Right lung (tissue), 5 donors: ENCODE measurements around the gene WNK2. TPM values are rescaled to one million over a fixed set of nuclear protein-coding genes. Genes with fewer than 3 reads are reported as not detected.

Source experiments
- DNase-seq, 2 donors: peaks; one replicate each; pipeline ENCODE4 v3.0.0-alpha.2; 2013
- polyA plus RNA-seq, 5 donors: library from polyadenylated mRNA; unstranded; fragments of 120-200 nt; gene quantifications; one replicate each; pipeline versions ENCODE4 v1.2.1 to v1.2.3, GENCODE V29; 2013; ENCODE audit warnings: inconsistent platforms in 1 of 5, low replicate concordance in 1 of 5; ENCODE audit not compliant: insufficient read length in 5 of 5, insufficient read depth in 1 of 5

Gene WNK2
- polyA plus RNA-seq, 5 donors, result 4.2 to 8.0 (median 6.8) TPM

DNA sequence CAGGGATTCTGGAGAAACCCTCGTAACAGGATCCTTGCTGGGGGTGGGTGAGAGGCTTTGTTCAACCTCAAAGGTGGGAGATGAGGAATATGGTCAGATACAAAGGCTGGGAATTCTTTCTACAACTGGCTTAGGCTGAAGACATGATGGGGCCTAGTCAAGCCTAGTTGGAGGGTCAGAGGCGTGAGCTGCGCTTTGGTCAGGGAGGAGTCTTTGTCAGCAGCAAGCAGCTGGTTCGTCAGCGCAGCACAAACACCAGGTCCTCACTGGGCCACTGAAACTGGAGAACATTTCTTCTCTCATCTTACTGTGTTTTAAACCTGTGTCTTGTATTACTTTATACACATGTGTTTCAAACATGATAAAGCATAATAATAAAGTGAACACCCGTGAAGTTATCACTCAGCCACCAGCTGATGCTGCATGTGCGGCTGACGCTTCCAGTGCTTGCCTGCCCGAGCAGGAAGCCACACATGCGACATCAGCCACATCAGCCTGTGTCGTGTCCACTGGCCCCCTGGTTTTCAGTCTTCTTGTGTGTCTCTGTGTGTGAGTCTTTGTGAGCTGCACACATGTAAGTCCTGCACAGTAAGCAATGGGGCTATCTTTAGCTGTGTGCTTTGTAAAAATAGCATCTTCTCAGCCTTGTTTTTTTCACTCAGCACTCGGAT, 81.5 kb downstream of the WNK2 start:
- no peak for DNase-seq

DNA sequence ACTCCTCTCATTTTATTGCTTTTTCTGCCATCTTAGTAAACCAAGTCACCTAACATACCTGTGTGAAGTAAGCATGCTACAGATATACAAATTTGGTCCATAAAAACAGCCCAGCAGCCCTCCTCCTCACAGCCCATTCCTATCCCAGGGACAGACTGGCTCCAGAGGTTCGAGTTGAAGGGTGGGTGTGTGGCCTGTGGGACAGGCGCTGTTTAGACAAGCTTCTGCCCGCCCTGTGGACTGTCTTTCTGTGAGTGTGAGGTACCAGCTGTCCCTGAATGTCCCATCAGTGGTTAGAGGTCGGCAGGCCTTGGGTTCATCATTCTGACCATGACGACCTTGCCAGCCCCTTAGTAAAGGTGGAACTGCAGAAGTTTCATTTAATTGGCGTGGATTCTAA, 82.0 kb downstream of the WNK2 start:
- DNase-seq, result no peak

DNA sequence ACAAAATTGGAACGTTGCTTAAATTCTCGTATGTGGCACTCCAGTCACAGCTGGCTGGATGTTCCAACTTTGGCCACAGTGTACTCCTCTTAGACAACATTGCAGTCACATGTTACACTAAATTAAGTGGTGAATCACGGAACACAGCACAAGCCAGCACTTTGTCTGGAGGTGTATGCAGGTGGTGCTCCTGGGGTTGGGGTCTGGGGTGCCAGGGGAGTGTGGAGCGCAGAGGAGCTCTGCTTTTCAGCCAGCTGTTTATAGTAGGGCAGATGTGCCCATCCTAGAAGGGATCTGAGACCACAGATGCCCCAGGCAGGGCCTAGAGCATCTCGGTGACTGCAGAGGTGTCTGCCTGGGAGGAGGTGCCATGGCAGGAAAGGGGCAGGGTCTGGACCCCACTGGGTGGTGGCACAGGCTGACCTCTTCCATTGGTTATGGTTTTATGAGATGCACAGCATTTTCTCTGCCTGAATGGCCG, 82.6 kb downstream of the WNK2 start:
- no peak for DNase-seq

DNA sequence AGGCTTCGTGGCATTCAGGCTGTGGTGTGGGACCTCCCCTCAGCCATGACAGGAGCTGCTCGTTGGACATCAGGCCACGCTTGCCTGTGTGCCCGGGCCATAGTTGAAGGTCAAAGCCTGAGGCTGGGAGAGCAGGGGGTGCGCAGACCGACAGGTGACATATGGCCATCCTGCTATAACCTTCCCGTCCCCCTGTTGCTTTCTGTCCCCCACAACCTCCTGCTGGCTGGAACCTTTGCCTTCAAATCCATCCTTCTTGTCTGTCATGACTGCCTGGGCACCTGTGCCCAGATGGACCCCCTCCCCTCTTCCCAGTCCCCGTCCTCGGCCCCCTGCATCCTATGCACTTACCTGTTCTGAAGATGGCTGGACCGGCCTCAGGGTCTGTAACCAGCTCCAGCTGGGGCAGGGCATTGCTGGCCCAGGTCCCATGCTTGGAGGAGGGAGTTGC, 83.2 kb downstream of the WNK2 start:
- no peak for DNase-seq

DNA sequence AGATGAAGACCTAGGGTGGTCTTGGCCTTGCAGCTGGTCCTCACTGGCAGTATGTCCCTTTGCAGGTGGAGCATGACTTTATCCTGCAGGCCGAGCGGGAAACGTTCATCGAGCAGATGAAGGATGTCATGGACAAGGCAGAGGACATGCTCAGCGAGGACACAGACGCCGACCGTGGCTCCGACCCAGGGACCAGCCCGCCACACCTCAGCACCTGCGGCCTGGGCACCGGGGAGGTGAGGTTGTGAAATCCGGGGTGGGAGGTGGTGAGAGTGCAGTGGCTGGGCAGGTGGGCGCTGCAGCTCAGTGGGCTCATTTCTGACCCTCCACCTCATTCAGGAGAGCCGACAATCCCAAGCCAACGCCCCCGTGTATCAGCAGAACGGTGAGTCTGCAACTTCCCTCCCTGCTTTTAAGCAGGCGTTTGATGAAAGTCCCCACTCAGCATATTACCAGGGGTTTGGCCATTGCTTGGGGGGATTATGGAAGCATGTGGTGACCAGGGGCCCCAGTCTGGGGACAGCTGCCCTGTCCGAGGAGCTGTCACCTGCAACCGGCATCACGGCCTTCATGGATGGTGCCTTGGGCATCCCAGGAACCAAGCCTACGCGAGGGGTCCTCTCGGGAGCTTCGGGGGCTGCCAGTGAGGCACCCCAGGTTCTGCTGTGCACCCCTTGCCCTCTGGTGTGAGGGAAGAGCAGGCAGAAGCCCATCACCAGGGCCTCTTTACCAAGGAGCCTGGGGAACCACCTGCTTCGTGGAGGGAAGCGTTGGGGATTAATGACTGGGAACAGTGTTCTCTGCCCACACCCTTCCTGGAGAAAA, 84.0 kb downstream of the WNK2 start:
- DNase-seq, result no peak

DNA sequence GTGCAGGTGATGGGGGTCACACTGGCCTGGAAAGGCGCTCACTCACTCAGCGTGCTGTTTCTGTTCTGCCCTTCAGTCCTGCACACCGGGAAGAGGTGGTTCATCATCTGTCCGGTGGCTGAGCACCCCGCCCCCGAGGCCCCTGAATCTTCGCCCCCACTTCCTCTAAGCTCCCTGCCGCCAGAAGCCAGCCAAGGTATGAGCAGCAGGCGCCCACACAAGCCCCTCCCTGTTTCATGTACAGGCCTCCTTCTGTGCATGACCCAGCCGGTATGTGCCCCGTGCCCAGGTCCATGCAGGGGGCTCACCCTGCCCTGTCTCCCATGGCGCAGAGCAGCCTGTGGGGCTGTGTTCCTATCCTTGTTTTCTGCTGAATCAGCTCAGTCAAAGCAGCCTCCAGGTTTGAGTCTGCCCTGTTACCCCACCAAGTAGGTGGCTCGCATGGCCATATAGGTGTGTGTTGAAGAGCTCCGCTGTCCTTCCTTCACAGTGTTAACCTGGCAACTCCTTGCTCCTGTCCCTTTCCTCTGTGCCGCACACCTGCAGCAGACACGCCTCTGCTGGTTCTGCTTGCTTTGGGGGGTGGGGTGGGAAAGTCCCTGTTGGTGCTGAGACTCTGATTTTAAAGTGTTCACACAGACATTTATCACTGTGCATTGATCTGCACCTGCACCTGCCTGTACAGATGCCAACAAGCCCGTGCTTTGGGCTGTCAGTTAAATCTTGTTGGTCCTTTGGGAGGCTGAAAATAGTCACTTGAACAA, 84.8 kb downstream of the WNK2 start:
- DNase-seq, result no peak

DNA sequence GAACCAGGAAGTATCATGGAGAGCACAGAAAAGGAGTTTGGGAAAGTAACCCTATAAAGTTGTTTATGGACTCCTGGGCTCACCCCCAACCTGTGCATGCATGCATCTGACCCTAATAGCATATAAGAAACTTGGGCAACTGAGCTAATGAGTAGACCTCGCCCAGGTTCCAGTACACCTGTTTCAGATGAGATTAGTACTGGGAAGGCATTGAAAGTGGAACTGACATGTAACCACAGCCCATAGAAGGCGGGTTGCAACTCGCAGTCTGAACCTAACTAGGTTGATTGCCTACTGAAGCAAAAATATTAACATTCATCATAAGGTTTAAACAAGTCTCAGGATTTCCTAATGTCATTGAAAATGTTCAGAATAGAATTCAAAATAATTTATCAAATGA, 87.0 kb downstream of the WNK2 start:
- DNase-seq, result no peak

DNA sequence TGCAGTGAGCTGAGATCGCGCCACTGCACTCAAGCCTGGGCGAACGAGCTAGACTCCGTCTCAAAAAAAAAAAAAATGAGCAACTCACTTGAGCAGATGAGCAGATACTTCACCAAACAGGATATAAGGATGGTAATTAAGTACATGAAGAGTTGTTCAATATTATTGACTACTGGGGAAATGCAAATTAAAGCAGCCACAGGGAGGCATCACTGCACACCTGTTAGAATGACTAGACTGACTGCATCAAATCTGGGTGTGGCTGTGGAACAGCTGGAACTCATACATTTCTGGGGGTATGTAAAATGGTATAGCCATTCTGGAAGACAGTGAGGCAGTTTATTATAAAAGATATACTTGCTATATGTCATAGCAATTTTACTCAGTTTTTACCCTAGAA, 93.0 kb downstream of the WNK2 start:
- no peak for DNase-seq

DNA sequence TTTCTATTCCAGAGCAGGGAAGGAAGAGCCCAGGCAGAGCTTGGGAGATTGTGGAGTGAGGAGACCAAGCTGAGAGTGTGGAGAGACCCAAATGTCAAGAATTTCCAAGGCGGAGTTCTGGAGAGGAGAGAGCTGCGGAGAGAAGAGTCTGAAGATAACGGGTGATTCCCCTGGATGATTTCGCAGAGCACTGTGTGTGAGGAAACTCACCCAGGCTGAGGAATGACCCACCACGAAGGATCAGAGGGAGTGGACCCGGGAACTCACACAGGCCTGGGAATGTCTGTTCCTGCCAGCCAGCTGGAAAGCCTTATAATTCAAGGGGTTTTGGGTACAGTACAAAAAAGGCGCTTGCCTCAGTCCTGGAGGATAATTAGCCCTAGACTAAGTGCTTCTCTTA, 94.2 kb downstream of the WNK2 start:
- DNase-seq, result no peak

DNA sequence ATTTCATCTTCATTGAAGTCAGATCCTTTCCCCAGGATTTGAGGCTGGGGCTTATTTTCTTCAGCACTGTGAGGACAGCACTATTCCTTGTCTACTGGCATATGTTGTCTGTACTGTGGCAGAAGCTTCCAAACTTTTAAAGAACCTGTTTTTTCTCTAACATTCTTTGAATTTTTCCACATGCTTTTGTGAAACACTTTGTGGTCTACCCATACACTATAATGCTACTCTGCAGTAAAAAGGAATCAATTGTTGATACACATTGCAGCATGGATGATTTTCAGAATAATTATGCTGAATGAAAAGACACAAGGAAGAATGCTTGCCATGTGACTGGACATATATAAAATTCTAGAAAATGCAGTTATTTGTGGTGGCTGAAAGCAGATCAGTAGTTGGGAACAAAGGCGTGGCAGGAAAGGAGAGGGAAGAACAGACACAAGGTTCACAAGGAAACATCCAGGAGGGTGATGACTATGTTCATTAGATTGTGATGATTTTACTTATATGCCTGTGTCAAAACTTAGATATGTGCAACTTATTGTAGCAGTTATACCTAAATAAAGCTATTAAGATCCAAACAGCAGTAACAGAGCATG, 96.8 kb downstream of the WNK2 start:
- DNase-seq, result no peak

DNA sequence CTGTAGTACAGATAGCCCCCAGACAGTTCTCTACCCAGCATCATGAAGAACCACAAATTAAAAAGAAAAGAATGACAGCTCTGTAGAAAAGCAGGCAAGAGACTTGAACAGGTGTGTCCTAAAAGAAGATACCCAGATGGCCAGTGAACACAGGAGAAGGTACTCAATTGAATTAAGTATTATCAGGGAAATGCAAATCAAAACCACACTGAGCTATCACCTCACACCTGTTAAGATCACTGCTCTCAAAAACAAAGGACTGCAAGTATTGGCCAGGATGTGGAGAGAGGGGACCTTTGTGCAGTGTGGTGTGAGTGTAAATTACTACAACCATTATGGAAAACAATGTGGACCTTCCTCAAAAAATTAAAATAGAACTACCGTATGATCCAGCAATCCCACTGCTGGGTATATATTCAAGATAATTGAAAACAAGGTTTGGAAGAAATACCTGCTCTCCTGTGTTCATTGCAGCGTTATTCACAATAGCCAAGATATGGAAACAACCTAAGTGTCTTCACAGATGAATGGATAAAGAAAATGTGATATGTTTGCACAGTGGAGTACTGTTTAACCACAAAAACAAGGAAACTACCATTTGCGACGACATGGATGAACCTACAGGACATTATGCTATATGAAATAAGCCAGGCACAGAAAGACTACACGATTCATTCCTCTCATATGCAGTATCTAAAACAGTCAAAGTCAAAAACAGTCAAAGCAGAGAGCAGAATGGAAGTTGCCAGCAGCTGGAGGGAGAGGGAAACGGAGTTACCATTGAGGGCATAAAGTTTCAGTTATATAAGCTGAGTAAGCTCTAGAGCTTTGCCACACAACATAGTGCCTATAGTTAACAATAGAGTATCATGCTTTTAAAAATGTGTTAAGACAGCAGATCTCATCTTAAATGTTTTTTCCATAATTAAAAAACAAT, 102.6 kb downstream of the WNK2 start:
- no peak for DNase-seq

DNA sequence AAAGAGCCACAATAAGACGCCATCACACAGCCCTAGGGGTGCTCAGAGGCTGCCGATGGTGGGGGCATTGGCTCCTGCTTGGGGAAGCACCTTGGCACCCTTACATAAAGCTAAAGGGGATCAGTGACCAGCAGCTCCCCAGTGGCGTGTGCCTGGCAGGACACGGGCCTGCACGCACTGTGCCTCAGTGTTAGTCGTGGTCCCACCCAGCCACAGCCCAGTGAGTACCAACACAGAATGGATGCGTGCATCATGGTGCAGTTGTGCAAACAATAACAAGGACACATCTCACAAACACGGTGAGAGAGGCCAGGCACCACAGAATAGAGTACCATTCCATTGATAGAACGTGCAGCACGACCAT, 103.2 kb downstream of the WNK2 start:
- no peak for DNase-seq

DNA sequence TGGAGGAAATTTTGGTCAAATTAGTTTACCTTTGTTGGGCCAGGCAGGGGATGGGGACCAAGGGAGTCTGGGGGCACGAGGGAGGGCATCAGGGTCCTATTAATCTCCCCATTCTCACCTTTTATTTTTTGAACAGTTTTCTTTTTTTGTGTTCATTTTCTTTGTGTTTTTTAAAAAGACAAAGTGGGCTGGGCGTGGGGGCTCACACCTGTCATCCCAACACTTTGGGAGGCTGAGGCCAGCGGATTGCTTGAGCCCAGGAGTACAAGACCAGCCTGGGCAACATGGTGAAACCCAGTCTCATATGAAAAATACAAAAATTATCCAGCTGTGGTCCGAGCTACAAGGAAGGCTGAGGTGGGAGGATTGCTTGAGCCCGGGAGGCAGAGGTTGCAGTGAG, 103.7 kb downstream of the WNK2 start:
- no peak for DNase-seq

DNA sequence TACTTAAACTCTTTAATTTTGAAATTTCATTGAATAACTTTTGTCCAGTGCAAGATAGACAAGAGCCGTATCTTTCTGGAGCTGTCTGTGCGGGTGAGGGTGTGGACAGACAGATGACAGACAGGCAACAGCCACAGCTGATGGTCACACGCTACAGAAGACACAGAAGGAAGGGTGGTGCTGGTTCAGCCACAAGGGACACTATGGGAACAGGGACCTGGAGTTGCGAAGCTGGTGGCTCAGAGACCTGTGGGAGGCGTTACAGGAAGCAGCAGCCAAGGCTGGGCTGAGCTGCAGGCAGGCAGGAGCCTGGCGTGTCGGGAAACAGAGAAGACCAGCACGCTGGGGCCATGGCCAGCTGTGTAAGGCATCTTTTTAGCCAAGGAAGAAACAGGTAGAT, 104.4 kb downstream of the WNK2 start:
- no peak for DNase-seq

DNA sequence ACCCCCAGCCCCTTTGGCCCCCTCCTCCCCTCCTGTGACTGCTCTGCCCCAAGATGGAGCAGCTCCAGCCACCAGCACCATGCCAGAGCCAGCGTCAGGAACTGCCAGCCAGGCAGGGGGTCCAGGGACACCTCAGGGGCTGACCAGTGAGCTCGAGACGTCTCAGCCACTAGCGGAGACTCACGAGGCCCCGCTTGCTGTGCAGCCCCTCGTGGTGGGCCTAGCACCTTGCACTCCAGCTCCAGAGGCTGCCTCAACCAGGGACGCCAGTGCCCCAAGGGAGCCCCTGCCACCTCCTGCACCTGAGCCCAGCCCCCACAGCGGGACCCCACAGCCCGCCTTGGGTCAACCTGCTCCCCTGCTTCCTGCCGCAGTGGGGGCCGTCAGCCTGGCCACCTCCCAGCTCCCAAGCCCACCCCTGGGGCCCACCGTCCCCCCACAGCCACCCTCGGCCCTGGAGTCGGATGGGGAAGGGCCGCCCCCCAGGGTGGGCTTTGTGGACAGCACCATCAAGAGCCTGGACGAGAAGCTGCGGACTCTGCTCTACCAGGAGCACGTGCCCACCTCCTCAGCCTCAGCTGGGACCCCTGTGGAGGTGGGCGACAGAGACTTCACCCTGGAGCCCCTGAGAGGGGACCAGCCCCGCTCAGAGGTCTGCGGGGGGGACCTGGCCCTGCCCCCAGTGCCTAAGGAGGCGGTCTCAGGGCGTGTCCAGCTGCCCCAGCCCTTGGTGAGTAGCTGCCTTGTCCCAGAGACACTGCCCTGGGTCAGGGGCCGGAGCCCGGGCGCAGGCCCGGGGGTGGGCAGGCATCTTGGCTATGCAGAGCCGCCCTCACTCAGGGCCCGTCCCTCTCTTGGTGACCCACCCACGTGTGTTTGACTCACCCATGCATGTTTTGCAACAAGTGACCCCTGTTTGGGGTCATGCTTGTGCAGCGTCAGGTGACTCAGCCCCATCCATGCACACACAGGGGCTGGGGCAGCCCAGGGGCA, 105.2 kb downstream of the WNK2 start:
- no peak for DNase-seq

DNA sequence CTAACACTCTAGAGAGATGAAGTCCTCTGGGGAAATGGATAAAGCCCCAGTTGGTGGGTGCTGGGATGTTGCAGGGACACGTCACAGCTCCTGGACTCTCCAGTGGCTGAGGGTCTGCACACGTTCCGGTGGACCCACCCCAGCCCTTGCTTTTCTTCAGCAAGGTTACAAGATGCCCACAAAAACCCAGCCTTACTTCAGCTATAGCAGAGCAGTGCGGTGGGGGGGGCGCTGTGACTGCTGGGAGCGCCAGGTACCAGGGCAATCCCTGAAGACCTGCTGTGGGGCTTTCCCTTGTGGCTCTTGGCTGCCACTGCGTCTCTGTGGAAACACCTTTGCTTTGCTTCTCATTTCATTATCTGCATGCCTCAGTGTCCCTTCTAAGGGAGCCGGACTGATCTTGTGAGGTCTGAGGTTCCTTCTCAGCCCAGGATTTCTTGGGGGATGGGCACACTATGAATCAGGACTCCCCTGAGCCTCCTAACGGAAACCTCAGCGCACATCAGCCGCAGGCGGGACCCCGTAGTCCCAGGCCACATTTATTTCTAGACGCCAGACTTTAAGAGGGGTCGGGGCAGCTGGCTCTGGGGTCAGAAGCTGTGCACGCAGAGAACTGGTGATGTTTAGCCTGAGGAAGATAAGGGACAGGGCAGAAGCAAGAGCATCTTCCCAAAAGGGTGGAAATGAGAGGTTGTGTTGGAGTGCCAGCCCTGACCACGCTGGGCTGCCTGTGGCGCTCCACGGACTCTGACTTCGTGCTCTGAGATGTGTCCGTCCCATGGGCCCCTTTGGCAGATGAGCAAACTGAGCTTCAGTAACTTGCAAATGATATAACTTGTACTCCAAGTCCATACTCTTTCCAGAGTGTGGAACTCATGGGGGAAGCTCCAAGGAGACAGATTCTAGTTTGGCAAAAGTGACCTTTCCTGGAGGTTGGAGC, 106.8 kb downstream of the WNK2 start:
- DNase-seq, result no peak

DNA sequence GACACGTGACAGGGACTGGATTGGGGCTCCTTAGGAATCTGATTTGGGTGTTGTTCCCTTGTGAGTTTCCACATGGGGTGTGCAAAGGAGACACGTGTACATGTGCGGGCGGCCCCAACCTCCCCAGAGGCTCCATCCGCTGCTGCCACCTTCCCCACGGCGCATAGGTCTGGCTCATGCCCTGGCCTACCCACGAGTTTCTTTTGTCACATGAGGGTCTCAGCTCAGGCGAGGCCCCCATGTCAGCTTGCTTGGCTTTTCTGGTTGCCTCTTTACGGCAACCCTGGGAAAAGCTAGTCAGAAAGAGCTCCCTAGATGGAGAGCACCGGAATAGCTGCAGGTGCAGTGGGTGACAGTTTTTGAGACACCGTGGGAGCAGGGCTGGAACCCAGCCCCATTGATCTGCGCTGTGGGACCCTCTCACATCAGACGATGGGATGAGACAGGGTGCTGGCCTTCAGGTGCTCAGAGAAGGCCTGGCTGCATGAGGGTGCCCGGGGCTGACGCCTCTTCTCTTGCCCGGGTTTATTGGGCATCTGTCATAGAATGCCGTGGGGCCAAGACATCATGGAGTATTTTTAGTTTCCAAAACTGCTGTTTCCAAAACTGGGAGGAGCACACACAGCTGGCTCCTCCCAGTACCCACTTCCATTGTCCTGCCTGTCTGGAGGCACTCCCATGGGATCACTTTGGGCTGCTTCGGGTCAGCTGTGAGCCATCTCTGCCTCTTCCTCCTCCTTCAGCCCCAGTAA, 107.8 kb downstream of the WNK2 start:
- DNase-seq, result no peak

DNA sequence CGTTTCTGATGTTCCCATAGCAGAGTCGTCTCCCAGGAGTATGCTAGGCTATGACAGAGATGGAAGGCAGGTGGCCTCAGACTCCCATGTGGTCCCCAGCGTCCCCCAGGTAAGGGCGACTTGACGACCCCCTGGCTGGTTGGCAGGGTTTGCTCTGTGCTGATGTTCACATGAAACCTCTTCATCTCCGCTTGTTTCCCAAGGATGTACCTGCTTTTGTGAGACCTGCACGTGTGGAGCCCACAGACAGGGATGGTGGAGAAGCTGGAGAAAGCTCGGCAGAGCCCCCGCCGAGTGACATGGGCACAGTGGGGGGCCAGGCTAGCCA, 108.3 kb downstream of the WNK2 start:
- no peak for DNase-seq
